Stimulated activated CD8-positive, alpha-beta memory T cell treated with anti-CD3 and anti-CD28 coated beads, Interleukin-15, amount 100 ng/mL, for 1 hour (primary cell): Measurements from ENCODE around the gene OSBP2.

Experiments
- DNase-seq: peaks from one replicate; pipeline ENCODE4 v3.0.0-alpha.2; 2020; ENCODE audit warnings: low read depth

OSBP2 gene

GRCh38 chr22:30847583-30847982, 152.9 kb downstream of the OSBP2 start:
- no peak for DNase-seq

GRCh38 chr22:30855266-30855665, 160.6 kb downstream of the OSBP2 start:
- DNase-seq: no peak

GRCh38 chr22:30855677-30856518, 161.2 kb downstream of the OSBP2 start:
- DNase-seq: no peak

- no peak for DNase-seq
These were observed 162.2 kb downstream of the OSBP2 start for GRCh38 chr22:30856741-30857502.

- DNase-seq: no peak
These were observed 163.1 kb downstream of the OSBP2 start for GRCh38 chr22:30857791-30858190.

GRCh38 chr22:30858976-30859713, 164.5 kb downstream of the OSBP2 start:
- DNase-seq: no peak

- no peak for DNase-seq
These were observed 165.0 kb downstream of the OSBP2 start for GRCh38 chr22:30859714-30860095.

- no peak for DNase-seq
These were observed 165.8 kb downstream of the OSBP2 start for GRCh38 chr22:30860176-30861105.

- DNase-seq: no peak
These were observed 166.5 kb downstream of the OSBP2 start for GRCh38 chr22:30861131-30861530.

GRCh38 chr22:30861688-30862552, 167.2 kb downstream of the OSBP2 start:
- no peak for DNase-seq

GRCh38 chr22:30863081-30863833, 168.6 kb downstream of the OSBP2 start:
- DNase-seq: no peak

- DNase-seq: no peak
These were observed 170.1 kb downstream of the OSBP2 start for GRCh38 chr22:30864441-30865420.

- no peak for DNase-seq
These were observed 171.0 kb downstream of the OSBP2 start for GRCh38 chr22:30865656-30866055.

GRCh38 chr22:30866216-30866615, 171.5 kb downstream of the OSBP2 start:
- no peak for DNase-seq

GRCh38 chr22:30866811-30867271, 172.2 kb downstream of the OSBP2 start:
- no peak for DNase-seq

- DNase-seq: no peak
These were observed 173.3 kb downstream of the OSBP2 start for GRCh38 chr22:30867746-30868662.

GRCh38 chr22:30868663-30869385, 174.2 kb downstream of the OSBP2 start:
- DNase-seq: no peak
